GM23338 (cell line): Measurements from ENCODE around the gene CD300C.

Source experiments
- CTCF ChIP-seq, 2 experiments: fragments of 200-600 bp in 1 of 2; sonication (generic) in 1 of 2; conservative IDR thresholded peaks; 2 replicates each; pipeline versions ENCODE4 v1.5.1 to v1.6.1; 2016 to 2017; ENCODE audit warnings: antibody characterized with exemption in 2 of 2, low read depth in 2 of 2, mild to moderate bottlenecking in 2 of 2, moderate library complexity in 1 of 2
- JUNB ChIP-seq: IDR thresholded peaks from one replicate; pipeline ENCODE4 v1.6.1; 2016; ENCODE audit warnings: antibody characterized with exemption; ENCODE audit not compliant: unreplicated experiment
- POLR2AphosphoS5 ChIP-seq: IDR thresholded peaks from 2 replicates; pipeline ENCODE4 v1.6.1; 2016; ENCODE audit warnings: antibody characterized with exemption, low read depth
- REST ChIP-seq: IDR thresholded peaks from one replicate; pipeline ENCODE4 v1.6.1; 2018; ENCODE audit warnings: antibody characterized with exemption; ENCODE audit not compliant: unreplicated experiment

DNA sequence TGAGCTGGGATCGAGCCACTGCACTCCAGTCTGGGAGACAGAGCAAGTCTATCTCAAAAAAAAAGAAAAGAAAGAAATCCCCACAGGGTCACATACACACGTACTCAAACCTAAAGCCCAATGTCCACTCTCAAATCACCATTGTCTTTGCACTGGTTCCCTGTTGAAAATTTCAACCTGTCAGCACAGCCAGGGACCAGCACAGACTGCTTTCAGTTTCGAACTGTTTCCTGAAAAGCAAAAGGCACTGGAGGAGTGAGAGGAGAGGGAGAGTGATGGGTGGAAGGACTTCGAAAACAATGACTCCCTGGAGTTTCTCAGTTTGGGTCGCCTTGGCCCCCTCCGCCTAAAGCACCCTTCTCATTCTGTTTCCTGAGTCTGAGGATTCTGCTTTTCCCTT, 9.0 kb upstream of the CD300C start:
- TF ChIP-seq CTCF (conservative IDR thresholded peaks at IDR 0.05; ENCODE audit: low read depth in 2 of 2) (no peak), POLR2AphosphoS5 (no peak), JUNB (no peak), REST (no peak)
